HepG2 (cell line): ENCODE results near the gene HEXIM1. TPM values are rescaled to one million over a fixed set of nuclear protein-coding genes. Genes with fewer than 3 reads are reported as not detected.

ENCODE experiments used
- ARHGAP35 ChIP-seq: sonication (generic); formaldehyde crosslinking; IDR thresholded peaks from 2 replicates; pipeline ENCODE4 v1.9.0; 2022; ENCODE audit warnings: mild to moderate bottlenecking, inconsistent platforms, moderate library complexity, missing genetic modification reagents, borderline replicate concordance
- ARID2 ChIP-seq: sonication (generic); formaldehyde crosslinking; IDR thresholded peaks from 2 replicates; pipeline ENCODE4 v1.8.1; 2022; ENCODE audit warnings: mild to moderate bottlenecking, missing genetic modification reagents, borderline replicate concordance
- CBX2 ChIP-seq, 2 experiments: fragments of 200-600 bp in 1 of 2; sonication (generic); formaldehyde crosslinking in 1 of 2; IDR thresholded peaks; 2 replicates each; pipeline versions ENCODE4 v1.7.0 to v1.8.1; 2018 to 2022; ENCODE audit warnings: low read depth in 2 of 2, low read length in 1 of 2, mild to moderate bottlenecking in 1 of 2, missing genetic modification reagents in 1 of 2
- ETV6 ChIP-seq: sonication (generic); formaldehyde crosslinking; conservative IDR thresholded peaks from 2 replicates; pipeline ENCODE4 v1.4.0; 2020; ENCODE audit warnings: missing genetic modification reagents
- FOSL1 ChIP-seq: sonication (generic); formaldehyde crosslinking; IDR thresholded peaks from 2 replicates; pipeline ENCODE4 v1.9.0; 2021; ENCODE audit warnings: missing genetic modification reagents, borderline replicate concordance
- FOXK2 ChIP-seq: fragments of 450-650 bp; IDR thresholded peaks from 2 replicates; pipeline ENCODE4 v1.6.1; 2016
- KDM2A ChIP-seq: sonication (generic); formaldehyde crosslinking; IDR thresholded peaks from 2 replicates; pipeline ENCODE4 v1.4.0; 2020; ENCODE audit warnings: low read depth, missing genetic modification reagents, borderline replicate concordance
- KDM5B ChIP-seq: sonication (generic); formaldehyde crosslinking; IDR thresholded peaks from 2 replicates; pipeline ENCODE4 v1.4.0; 2020; ENCODE audit warnings: missing genetic modification reagents, mild to moderate bottlenecking, borderline replicate concordance
- MED13 ChIP-seq: sonication (generic); formaldehyde crosslinking; IDR thresholded peaks from 2 replicates; pipeline ENCODE4 v1.5.0; 2020; ENCODE audit warnings: missing genetic modification reagents
- NR3C1 ChIP-seq: sonication (generic); formaldehyde crosslinking; IDR thresholded peaks from 2 replicates; pipeline ENCODE4 v1.4.0; 2020; ENCODE audit warnings: missing genetic modification reagents
- ONECUT2 ChIP-seq: sonication (generic); formaldehyde crosslinking; IDR thresholded peaks from 2 replicates; pipeline ENCODE4 v1.4.0; 2020; ENCODE audit warnings: missing genetic modification reagents
- REXO4 ChIP-seq: sonication (generic); formaldehyde crosslinking; IDR thresholded peaks from 2 replicates; pipeline ENCODE4 v1.8.0; 2022; ENCODE audit warnings: missing genetic modification reagents, mild to moderate bottlenecking, borderline replicate concordance
- ZFP36 ChIP-seq: fragments of 150-350 bp; IDR thresholded peaks from 2 replicates; pipeline ENCODE4 v1.6.1; 2018; ENCODE audit warnings: borderline replicate concordance, low read length, low read depth; ENCODE audit not compliant: partially characterized antibody
- ZNF224 ChIP-seq: sonication (generic); formaldehyde crosslinking; IDR thresholded peaks from 2 replicates; pipeline ENCODE4 v1.5.0; 2020; ENCODE audit warnings: mild to moderate bottlenecking, missing genetic modification reagents
- ZNF652 ChIP-seq: IDR thresholded peaks from 2 replicates; pipeline ENCODE4 v1.6.1; 2016; ENCODE audit warnings: low read depth, borderline replicate concordance
- polyA plus RNA-seq, 8 experiments: library from polyadenylated mRNA; depleted of rRNA in 3 of 8; stranded (reverse) in 7 of 8; unstranded in 1 of 8; fragments of >200 nt; fragmentation: Illumina TruSeq in 4 of 8; extraction: Trizol in 4 of 8; gene quantifications; 2 replicates each; pipeline versions ENCODE4 v1.2.1 to v1.2.3, GENCODE V29; 2011 to 2016; ENCODE audit warnings: low read depth in 4 of 8, missing spikeins in 1 of 8, mixed read lengths in 1 of 8; ENCODE audit not compliant: insufficient read depth in 1 of 8
- total RNA-seq, 5 experiments: library from RNA; depleted of rRNA; stranded (reverse); fragments of >200 nt; fragmentation: Illumina TruSeq; extraction: Trizol; gene quantifications; 2 replicates each; pipeline ENCODE4 v1.2.3, GENCODE V29; 2016; ENCODE audit warnings: low read depth in 1 of 5
- TF ChIP-seq, protein P1 (sequence below): sonication (generic); formaldehyde crosslinking; IDR thresholded peaks from 2 replicates; pipeline ENCODE4 v1.5.0; 2020; ENCODE audit warnings: missing genetic modification reagents
- TF ChIP-seq, protein P2 (sequence below): sonication (generic); formaldehyde crosslinking; IDR thresholded peaks from 2 replicates; pipeline ENCODE4 v1.4.0; 2020; ENCODE audit warnings: missing genetic modification reagents
- TF ChIP-seq, protein P3 (sequence below): sonication (generic); formaldehyde crosslinking; IDR thresholded peaks from 2 replicates; pipeline ENCODE4 v1.4.0; 2020; ENCODE audit warnings: missing genetic modification reagents, low read depth, mild to moderate bottlenecking, borderline replicate concordance
- TF ChIP-seq, protein P4 (sequence below): IDR thresholded peaks from 2 replicates; pipeline ENCODE4 v1.6.1; 2016
- TF ChIP-seq, protein P5 (sequence below): sonication (generic); formaldehyde crosslinking; IDR thresholded peaks from 2 replicates; pipeline ENCODE4 v1.4.0; 2020; ENCODE audit warnings: mild to moderate bottlenecking, low read depth, missing genetic modification reagents

HEXIM1 gene
- total and polyA plus RNA-seq, 2 of the 13 experiments (the other 11 are each of a cell fraction or from before 2014, with no cell fraction given) = 10.5 to 16.6 TPM

DNA sequence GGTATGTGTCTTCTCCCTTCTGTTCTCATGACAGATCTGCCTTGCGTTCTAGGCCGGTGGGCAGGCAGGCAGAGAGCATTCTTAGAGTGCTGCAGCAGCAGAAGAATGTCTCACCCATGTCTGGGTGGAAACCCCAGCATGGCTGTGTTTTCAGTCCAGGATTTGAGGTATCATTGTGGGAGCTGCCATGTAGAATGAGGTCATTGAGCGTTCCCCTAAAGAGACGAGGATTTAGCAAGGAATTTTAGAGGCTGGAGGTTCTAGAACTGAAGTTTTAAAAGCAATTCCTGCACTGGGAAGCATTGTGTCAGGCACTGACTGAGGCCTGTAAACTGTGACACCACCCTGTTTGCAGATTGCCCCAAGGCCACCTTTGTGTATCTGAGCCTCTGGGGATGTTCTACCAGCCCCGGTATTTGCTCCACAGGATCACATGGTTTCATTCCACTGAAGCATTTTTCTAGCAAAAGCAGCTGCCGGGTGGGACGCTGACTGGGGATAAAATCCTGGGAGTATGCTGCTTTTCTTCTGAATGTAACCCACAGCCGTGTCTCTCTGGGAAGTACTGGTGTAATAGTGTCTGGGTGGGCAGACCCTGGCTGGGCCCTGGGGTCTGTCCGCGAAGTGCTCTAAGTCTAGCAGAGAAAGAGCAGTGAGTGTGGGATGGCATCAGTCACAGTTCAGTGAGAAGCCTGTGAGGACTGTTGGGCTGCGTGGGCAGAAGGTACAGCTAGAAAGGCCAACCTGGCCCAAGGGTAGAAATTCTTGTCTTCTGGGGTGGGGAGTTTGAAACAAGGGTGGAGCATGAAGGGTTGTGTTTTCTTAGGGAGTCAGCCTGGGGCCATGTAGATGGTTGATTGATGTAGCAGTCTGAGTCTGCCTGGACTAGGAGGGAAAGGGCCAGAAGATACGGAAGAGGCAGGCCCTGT, 46.1 kb upstream of the HEXIM1 start (continued):
- TF ChIP-seq NR3C1 (CRISPR knock-in tag) (no peak), ONECUT2 (CRISPR knock-in tag) (no peak), KDM2A (CRISPR knock-in tag) (peak; percentile 36; the same call in 1 of the 2 replicates), FOSL1 (peak; percentile 28; the same call in 1 of the 2 replicates), ZNF224 (CRISPR knock-in tag) (no peak), FOXK2 (no peak), REXO4 (CRISPR knock-in tag) (no peak), MED13 (CRISPR knock-in tag) (no peak), ARID2 (CRISPR knock-in tag) (no peak), ZNF652 (CRISPR knock-in tag) (no peak), ZFP36 (no peak), ARHGAP35 (CRISPR knock-in tag) (0 out of 2 replicates have a peak, but pooled peaks have one; percentile 27), ETV6 (CRISPR knock-in tag) (no peak), CBX2 (IDR thresholded peaks at IDR 0.05; ENCODE audit: low read depth, low read length) (no peak), CBX2 (CRISPR knock-in tag; IDR thresholded peaks at IDR 0.05; ENCODE audit: low read depth) (no peak), KDM5B (no peak)
- TF ChIP-seq, protein P1, sequence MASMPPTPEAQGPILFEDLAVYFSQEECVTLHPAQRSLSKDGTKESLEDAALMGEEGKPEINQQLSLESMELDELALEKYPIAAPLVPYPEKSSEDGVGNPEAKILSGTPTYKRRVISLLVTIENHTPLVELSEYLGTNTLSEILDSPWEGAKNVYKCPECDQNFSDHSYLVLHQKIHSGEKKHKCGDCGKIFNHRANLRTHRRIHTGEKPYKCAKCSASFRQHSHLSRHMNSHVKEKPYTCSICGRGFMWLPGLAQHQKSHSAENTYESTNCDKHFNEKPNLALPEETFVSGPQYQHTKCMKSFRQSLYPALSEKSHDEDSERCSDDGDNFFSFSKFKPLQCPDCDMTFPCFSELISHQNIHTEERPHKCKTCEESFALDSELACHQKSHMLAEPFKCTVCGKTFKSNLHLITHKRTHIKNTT (CRISPR knock-in tag) = no peak
- TF ChIP-seq, protein P2, sequence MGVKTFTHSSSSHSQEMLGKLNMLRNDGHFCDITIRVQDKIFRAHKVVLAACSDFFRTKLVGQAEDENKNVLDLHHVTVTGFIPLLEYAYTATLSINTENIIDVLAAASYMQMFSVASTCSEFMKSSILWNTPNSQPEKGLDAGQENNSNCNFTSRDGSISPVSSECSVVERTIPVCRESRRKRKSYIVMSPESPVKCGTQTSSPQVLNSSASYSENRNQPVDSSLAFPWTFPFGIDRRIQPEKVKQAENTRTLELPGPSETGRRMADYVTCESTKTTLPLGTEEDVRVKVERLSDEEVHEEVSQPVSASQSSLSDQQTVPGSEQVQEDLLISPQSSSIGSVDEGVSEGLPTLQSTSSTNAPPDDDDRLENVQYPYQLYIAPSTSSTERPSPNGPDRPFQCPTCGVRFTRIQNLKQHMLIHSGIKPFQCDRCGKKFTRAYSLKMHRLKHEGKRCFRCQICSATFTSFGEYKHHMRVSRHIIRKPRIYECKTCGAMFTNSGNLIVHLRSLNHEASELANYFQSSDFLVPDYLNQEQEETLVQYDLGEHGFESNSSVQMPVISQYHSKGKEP = no peak
- TF ChIP-seq, protein P3, sequence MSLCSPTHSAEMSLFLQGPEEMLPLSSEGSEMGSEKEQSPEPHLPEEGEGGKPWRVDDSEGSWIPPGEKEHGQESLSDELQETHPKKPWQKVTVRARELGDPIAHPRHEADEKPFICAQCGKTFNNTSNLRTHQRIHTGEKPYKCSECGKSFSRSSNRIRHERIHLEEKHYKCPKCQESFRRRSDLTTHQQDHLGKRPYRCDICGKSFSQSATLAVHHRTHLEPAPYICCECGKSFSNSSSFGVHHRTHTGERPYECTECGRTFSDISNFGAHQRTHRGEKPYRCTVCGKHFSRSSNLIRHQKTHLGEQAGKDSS = no peak
- TF ChIP-seq, protein P4, sequence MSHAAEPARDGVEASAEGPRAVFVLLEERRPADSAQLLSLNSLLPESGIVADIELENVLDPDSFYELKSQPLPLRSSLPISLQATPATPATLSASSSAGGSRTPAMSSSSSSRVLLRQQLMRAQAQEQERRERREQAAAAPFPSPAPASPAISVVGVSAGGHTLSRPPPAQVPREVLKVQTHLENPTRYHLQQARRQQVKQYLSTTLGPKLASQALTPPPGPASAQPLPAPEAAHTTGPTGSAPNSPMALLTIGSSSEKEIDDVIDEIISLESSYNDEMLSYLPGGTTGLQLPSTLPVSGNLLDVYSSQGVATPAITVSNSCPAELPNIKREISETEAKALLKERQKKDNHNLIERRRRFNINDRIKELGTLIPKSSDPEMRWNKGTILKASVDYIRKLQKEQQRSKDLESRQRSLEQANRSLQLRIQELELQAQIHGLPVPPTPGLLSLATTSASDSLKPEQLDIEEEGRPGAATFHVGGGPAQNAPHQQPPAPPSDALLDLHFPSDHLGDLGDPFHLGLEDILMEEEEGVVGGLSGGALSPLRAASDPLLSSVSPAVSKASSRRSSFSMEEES = peak; percentile 93
- TF ChIP-seq, protein P5, sequence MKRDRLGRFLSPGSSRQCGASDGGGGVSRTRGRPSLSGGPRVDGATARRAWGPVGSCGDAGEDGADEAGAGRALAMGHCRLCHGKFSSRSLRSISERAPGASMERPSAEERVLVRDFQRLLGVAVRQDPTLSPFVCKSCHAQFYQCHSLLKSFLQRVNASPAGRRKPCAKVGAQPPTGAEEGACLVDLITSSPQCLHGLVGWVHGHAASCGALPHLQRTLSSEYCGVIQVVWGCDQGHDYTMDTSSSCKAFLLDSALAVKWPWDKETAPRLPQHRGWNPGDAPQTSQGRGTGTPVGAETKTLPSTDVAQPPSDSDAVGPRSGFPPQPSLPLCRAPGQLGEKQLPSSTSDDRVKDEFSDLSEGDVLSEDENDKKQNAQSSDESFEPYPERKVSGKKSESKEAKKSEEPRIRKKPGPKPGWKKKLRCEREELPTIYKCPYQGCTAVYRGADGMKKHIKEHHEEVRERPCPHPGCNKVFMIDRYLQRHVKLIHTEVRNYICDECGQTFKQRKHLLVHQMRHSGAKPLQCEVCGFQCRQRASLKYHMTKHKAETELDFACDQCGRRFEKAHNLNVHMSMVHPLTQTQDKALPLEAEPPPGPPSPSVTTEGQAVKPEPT (CRISPR knock-in tag) = no peak
